NCI-H1694 (cell line): ENCODE measurements around the gene AAK1.
A peak's percentile ranks its signal among the peaks of the same experiment; 100 is the strongest.
"Not testable (repeated sequence)": the region's sequence is repeated elsewhere in the genome, so short reads cannot be mapped to it uniquely, and the experiment has no call there.

Experiments
- DNase-seq: peaks from one replicate; lab custom pipeline; 2025; lab: John Stamatoyannopoulos, UW

AAK1 gene

DNA sequence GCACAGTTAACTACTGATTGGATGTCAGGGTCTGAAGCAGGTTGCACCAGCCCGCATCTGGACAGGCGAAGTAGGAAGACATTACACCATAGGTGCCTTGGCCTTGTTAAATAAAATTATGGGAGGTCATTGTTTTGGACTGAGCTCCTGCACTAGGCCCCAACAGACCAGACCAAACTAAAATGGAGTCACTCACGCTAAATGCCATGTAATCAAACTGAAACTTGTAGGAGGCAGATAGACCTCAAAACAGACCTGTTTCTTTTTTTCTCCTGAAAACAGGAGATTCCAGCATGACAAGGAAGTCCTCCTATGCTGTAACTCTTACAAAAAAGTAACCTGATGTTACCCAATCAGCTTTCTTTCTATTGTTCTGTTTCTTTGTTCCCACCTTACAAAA lies 190.9 kb downstream of the AAK1 start:
- DNase-seq: no peak

GRCh38 chr2:69450735-69451416 lies 192.7 kb downstream of the AAK1 start:
- DNase-seq: no peak

GRCh38 chr2:69449906-69450305 lies 193.6 kb downstream of the AAK1 start:
- DNase-seq: no peak

GRCh38 chr2:69443673-69444072 lies 199.9 kb downstream of the AAK1 start:
- not testable (repeated sequence) for DNase-seq

GRCh38 chr2:69439499-69439898 lies 204.0 kb downstream of the AAK1 start:
- DNase-seq: not testable (repeated sequence)

GRCh38 chr2:69438580-69438979 lies 205.0 kb downstream of the AAK1 start:
- no peak for DNase-seq

- DNase-seq: no peak
Measured at GRCh38 chr2:69437751-69438154, 205.8 kb downstream of the AAK1 start.

GRCh38 chr2:69436938-69437750 lies 206.4 kb downstream of the AAK1 start, which contains the start of gene NFU1:
Gene NFU1, minus strand, starts transcription at chr2:69437435. Its CDS starts 13 bp downstream, at chr2:69437422.
- peak; percentile 76 for DNase-seq

DNA sequence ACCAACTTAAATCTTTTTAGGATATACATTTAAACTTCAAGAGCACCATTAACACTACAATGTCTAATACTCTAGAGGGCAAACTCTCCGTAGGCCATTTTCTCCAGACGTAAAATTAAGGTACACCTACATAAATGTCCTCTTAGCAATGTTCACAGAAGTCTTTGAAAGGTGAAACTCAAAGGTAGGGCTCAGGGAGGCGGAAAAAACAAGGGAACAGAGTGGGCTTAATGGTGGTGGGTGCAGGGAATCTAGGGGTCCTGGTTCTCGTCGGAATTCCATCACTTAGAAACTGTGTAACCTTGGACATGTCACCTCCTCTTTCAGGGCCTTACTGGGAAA lies 207.0 kb downstream of the AAK1 start:
- DNase-seq: peak; percentile 44

DNA sequence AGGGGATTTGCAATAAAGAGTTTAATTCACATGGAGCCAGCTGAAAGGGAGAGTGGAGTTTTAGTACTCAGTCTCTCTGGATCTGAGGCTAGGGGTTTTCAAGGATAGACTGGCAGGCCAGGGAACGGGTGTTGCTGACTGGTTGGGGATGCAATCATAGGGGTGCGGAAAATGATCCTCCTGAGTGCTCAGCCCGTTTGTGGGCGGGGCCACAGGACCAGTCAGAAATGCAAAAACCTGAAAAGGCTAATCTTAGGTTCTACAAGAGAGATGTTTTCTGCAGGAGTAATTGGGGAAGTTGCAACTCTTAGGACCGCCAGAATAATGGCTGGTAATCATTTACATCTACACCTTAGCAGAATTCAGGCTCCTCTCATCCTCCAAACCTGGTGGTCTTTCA lies 208.8 kb downstream of the AAK1 start:
- no peak for DNase-seq

DNA sequence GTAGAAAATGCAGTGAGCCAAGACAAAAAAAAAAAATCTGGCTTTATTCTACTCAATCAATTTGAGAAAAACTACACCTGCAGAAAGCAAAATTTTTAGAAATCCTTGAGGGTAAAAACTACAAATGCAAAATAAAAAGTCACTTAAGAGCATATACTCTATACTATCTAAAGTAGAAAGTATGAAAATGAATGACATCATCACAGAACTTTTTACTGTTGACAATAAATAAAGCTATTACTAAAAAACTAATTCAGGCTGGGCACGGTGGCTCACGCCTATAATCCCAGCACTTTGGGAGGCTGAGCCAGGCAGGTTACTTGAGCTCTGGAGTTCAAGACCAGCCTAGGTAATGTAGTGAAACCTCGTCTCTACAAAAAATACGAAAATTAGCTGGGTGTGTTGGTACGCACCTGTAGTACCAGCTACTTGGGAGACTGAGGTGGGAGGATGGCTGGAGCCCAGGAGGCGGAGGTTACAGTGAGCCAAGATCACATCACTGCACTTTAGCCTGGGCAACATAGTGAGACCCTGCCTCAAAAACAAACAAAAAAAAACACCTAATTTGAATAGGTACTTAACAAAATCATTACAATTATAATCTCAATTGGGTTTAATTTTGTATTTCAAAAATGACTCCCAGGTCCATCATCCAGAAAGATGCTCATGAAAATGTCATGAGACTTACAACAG lies 213.9 kb downstream of the AAK1 start:
- DNase-seq: no peak

- no peak for DNase-seq
Measured at GRCh38 chr2:69428981-69429380, 214.6 kb downstream of the AAK1 start.

GRCh38 chr2:69424419-69424818 lies 219.1 kb downstream of the AAK1 start:
- no peak for DNase-seq

DNA sequence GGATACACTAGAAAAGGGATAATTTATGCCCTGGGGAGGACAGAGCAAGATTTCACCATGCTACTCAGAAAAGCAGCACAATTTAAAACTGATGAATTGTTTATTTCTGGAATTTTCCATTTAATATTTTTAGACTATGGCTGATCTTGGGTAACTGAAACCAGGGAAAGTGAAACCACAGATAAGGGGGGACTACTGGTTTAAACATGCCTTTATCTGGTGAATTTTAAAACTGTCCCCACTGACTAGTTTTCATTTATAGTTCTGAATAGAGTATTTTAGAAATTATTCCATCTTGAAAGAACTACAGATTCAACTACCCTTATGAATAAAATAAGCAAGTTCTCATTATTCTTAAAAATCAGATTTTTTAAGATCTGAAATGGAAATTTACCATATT lies 221.3 kb downstream of the AAK1 start:
- no peak for DNase-seq

DNA sequence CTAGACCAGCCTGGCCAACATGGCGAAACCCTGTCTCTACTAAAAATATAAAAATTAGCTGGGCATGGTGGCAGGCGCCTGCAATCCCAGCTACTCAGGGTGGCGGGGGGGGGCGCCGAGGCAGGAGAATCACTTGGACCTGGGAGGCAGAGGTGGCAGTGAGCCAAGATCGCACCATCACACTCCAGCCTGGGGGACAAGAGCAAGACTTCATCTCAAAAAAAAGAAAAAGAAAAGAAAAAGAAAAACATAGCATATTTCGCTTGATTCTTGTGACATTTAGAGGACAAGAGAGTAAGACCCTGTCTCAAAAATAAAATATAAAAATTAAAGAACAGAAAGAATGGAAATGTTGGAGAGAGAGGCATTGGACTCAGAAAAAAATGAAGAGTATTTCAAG lies 224.4 kb downstream of the AAK1 start:
- not testable (repeated sequence) for DNase-seq

DNA sequence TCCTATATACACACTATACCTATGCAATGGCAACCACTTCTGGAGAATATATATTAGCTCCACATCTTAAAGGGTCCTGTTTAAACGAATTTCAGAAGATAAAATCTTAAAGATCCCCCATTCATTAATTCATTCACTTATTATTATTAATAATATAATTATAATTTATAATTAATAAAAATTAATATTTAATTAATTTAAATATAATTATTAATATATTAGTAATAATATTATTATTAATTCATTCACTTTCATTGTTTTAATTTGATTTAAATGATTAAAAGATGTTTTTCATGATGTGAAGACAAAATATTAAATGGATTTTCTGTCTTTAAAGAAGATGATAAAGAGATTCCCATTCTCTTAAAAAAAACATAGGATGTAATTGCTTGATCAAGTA lies 227.4 kb downstream of the AAK1 start:
- no peak for DNase-seq
